ENCODE measurements around the gene POC1A. TPM values are rescaled to one million over a fixed set of nuclear protein-coding genes. Genes with fewer than 3 reads are reported as not detected.

The POC1A gene
- total and polyA plus RNA-seq, 2 of the 8 experiments (the other 6 are each of a cell fraction or from before 2014, with no cell fraction given): 35.7 to 39.2 TPM

GRCh38 chr3:52120556-52121463, 33.4 kb downstream of the POC1A start:
- ChIA-PET CTCF (ENCODE audit: partially characterized antibody) (interaction anchor here (0.5 to 6.0 kb wide), 26 partner anchors 8 to 339 kb away, joined by 3 to 132 read pairs (median 4); partner anchors contain the start of gene DUSP7), POLR2A (ENCODE audit: partially characterized antibody) (interaction anchor here (1.0 kb wide), 1 partner anchor 61 kb away, joined by 3 read pairs; no protein-coding TSS in a partner anchor)
- Histone ChIP-seq H2BK5ac (ENCODE audit: low read depth, low read length) (no peak overlapping the region), H3K79me2 (ENCODE audit: control insufficient read depth in 1 of 2, insufficient read depth in 2 of 2, low read length in 2 of 2) (no peaks in the 10 kb centered on the region), H4K20me1 (replicated peaks in 1 of 2; ENCODE audit: control insufficient read depth in 1 of 2, insufficient read depth in 2 of 2, low read length in 2 of 2) (peaks cover 0 to 3% of the 10 kb centered on the region in 2 experiments), H4K8ac (ENCODE audit: extremely low read depth, insufficient read depth, low read length) (no peak overlapping the region), H3K56ac (replicated peaks; ENCODE audit: insufficient read length, low read depth, low read length) (no peak overlapping the region), H3K4me3 (ENCODE audit: extremely low read depth in 1 of 4, insufficient read depth in 2 of 4, low read depth in 3 of 4, low read length in 4 of 4) (no peak overlapping the region), H3K9ac (replicated peaks in 1 of 4; ENCODE audit: extremely low read depth in 1 of 4, low read depth in 3 of 4, low read length in 3 of 4) (no peak overlapping the region), H3K79me1 (ENCODE audit: low read depth, low read length) (no peaks in the 10 kb centered on the region; the same call in 1 of the 2 replicates), H3K27ac (ENCODE audit: low read depth, low read length) (no peak overlapping the region), H3K36me3 (ENCODE audit: control insufficient read depth in 2 of 4, insufficient read depth in 4 of 4, low read length in 3 of 4) (peaks cover 9 to 21% (median 15%) of the 10 kb centered on the region in 4 experiments), H2BK15ac (ENCODE audit: low read length) (no peak overlapping the region), H4K5ac (ENCODE audit: insufficient read length, low read depth, low read length) (no peak overlapping the region), H2BK20ac (ENCODE audit: low read length) (no peak overlapping the region), H2BK120ac (replicated peaks; ENCODE audit: low read depth, low read length) (no peak overlapping the region), H4K91ac (replicated peaks; ENCODE audit: insufficient read length, low read length) (no peak overlapping the region), H2AFZ (ENCODE audit: low read length) (no peak overlapping the region), H2AK5ac (ENCODE audit: low read depth, low read length) (no peak overlapping the region), H3K23me2 (ENCODE audit: low read depth, low read length) (no peaks in the 10 kb centered on the region), H3K4me1 (replicated peaks in 1 of 4; ENCODE audit: control insufficient read depth in 3 of 4, insufficient read depth in 4 of 4, low read length in 3 of 4) (no peaks in the 10 kb centered on the region), H2BK12ac (ENCODE audit: low read depth, low read length) (no peak overlapping the region), H3K23ac (ENCODE audit: insufficient read length) (no peak overlapping the region), H3K14ac (ENCODE audit: insufficient read length) (no peak overlapping the region), H3K27me3 (replicated peaks in 1 of 4; ENCODE audit: control insufficient read depth in 3 of 4, extremely low read depth in 1 of 4, insufficient read depth in 3 of 4, low read length in 3 of 4) (no peaks in the 10 kb centered on the region), H3K4ac (replicated peaks; ENCODE audit: insufficient read length, low read depth, low read length) (no peak overlapping the region), H3K18ac (ENCODE audit: extremely low read depth, low read length) (no peak overlapping the region), H3K9me3 (ENCODE audit: insufficient read depth in 2 of 2, low read depth in 1 of 2, low read length in 1 of 2) (no peaks in the 10 kb centered on the region), H3K4me2 (ENCODE audit: insufficient read depth in 1 of 2, low read depth in 2 of 2, low read length in 2 of 2) (no peak overlapping the region)
- 90% methylated on average over 3 of the region's 3 CpGs; no CpG with 5 or more reads in 1 of the 2 experiments for WGBS, 2 experiments (ENCODE audit: extremely low coverage in 1 of 2, insufficient coverage in 1 of 2, insufficient read length in 1 of 2, insufficient replicate concordance in 2 of 2, low coverage in 1 of 2, low lambda C conversion rate in 2 of 2, missing lambda C conversion rate in 1 of 2)
- no peak for DNase-seq (ENCODE audit: low read depth in 1 of 2, low spot score in 2 of 2)
- FAIRE-seq: no peak
- TF ChIP-seq BRCA1 (IDR thresholded peaks at IDR 0.05; ENCODE audit: low read depth, low read length): no peak
- no peak for TF ChIP-seq TAF7 (optimal IDR thresholded peaks at IDR 0.05; ENCODE audit: borderline replicate concordance, low read depth, low read length)
- no peak for TF ChIP-seq CREB1 (IDR thresholded peaks at IDR 0.05)
- TF ChIP-seq POLR2A (IDR thresholded peaks at IDR 0.05; ENCODE audit: control extremely low read depth in 1 of 2, low read depth in 2 of 2, low read length in 2 of 2): no peak
- TF ChIP-seq NRF1 (IDR thresholded peaks at IDR 0.05; ENCODE audit: low read depth, low read length): no peak
- TF ChIP-seq RAD21 (IDR thresholded peaks at IDR 0.05 in 1 of 2, conservative IDR thresholded peaks at IDR 0.05 in 1 of 2; ENCODE audit: low read depth in 2 of 2, low read length in 2 of 2): no peak
- no peak for TF ChIP-seq TEAD4 (IDR thresholded peaks at IDR 0.05; ENCODE audit: low read depth, low read length)
- no peak for TF ChIP-seq JUN (IDR thresholded peaks at IDR 0.05; ENCODE audit: low read depth, low read length)
- no peak for TF ChIP-seq ASH2L (IDR thresholded peaks at IDR 0.05; ENCODE audit: low read length)
- no peak for TF ChIP-seq RNF2 (IDR thresholded peaks at IDR 0.05; ENCODE audit: borderline replicate concordance, low read depth, low read length, missing control alignments, poor library complexity, severe bottlenecking)
- no peak for TF ChIP-seq SUZ12 (IDR thresholded peaks at IDR 0.05; ENCODE audit: low read length)
- no peak for TF ChIP-seq RFX5 (IDR thresholded peaks at IDR 0.05; ENCODE audit: borderline replicate concordance, low read depth, low read length)

Data from H1 (cell line).